GM18520 (cell line): ENCODE data around the gene CLDN5.

Experiments used
- ATAC-seq: cut with Tn5 transposase; IDR thresholded peaks from one replicate; pipeline ENCODE4 v1.9.1; 2021; ENCODE audit not compliant: unreplicated experiment

Gene CLDN5

DNA sequence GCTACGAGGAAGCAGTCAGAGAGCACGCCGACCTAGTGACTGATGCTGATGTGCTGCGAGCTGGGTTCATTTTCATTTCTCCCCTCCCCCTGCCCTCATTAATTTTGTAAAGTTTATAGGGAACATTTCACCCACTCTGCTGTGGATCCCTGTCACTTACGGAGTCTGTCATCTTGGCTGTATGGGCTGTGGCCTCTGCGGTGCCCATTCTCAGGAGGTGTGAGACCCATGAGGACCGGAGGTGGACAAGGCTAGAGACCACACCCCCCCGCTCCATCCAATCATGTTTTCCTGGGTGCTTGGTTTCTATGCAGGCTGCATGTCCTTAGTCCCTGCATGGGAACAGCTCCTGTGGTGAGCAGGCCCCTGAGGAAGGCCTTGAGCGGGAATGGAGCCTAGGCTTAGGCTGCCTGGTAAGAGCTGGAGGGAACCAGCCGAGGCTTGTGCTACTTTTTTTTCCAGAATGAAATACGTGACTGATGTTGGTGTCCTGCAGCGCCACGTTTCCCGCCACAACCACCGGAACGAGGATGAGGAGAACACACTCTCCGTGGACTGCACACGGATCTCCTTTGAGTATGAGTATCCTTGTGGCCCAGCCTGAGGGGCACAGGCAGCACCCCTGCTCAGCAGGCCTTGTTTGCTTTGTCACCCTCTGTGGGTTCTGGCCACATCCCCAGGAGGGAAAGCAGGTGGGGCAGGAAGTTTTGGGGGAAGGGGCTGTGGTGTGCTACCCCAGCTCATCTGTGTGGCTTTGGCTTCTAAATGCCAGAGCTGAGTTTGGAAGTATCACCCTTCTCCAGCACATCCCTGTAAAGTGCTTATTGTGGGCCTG is 19.1 kb downstream of the CLDN5 start:
- ATAC-seq = no peak

GRCh38 chr22:19503869-19504268 is 20.3 kb downstream of the CLDN5 start:
- no peak for ATAC-seq

GRCh38 chr22:19503367-19503766 is 20.8 kb downstream of the CLDN5 start:
- ATAC-seq = no peak

DNA sequence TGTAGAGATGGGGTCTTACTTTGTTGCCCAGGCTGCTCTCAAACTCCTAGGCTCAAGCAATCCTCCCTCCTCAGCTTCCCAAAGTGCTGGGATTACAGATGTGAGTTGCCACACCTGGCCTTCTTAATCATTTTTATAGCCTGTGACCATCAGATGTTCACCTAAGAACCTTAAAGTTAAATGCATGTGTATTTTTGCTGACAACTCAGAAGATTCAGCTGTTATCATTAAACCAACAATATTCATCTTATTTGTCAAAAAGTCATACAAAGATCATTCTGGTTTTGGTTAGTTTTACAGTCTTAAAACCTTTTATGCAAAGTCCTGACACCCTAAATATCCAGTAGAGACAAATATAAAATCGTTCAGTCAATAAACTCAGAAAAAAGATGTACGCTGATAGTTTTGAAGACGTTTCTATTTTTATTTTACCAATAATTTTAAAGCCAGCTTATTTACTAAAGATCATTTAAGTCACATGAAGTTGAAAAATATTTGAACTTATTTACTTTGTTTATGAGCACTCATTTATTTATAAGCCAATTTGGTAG is 22.2 kb downstream of the CLDN5 start:
- ATAC-seq = no peak

DNA sequence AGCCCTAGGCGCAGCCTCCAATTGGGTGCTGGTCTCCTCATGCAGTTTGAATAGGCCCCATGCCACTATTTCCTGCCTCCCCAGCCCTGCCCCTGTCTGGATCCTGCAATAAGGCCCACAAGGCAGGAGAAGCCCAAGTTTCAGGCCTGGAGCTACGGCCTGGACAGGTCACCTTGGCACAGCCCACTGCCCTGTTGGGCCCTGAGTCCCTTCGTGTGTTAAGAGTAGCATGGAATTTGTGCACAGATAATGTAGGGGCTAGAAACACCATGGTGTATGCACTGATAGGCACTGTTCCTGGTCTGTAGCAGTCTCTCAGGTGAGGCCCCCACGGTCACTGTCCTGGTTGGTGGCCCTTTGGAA is 24.3 kb downstream of the CLDN5 start:
- ATAC-seq = no peak

GRCh38 chr22:19499236-19499879 is 24.9 kb downstream of the CLDN5 start:
- ATAC-seq = no peak

DNA sequence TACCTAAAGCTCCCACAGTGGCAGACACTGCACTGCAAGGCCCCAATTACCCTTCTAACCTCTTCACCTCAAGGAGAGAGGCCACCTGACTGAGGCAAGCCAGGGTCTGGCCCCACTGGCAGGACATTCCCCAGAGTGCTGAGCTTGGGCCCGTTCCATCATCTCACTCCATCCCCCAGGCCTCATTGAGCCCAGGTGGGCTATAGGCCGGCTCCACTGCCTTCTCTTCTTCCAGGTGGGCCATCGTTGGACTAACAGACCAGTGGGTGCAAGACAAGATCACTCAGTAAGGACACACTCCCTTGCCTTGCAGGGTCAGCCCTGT is 25.4 kb downstream of the CLDN5 start:
- ATAC-seq = no peak

- no peak for ATAC-seq
Observed at GRCh38 chr22:19498154-19498865, 25.9 kb downstream of the CLDN5 start.

- ATAC-seq = no peak
Observed at GRCh38 chr22:19497245-19497644, 27.0 kb downstream of the CLDN5 start.

DNA sequence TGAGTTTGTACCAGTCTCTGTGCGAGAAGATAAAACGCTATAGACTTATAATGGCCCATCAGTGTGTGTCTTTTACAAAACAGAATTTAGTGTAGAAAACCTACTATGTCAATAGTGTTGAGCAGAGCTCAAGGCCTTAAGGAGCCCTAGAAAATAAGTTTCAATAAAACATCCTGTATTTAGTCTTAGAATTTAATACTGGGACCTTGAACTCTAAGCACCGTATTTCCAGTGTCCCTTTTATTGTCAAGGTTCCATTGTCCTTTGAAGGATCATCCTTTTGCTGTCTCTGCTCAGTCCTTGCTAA is 27.9 kb downstream of the CLDN5 start:
- ATAC-seq = no peak

GRCh38 chr22:19495562-19496323 is 28.5 kb downstream of the CLDN5 start:
- ATAC-seq = no peak

GRCh38 chr22:19494676-19495173 is 29.5 kb downstream of the CLDN5 start:
- no peak for ATAC-seq

- ATAC-seq = no peak
Observed at GRCh38 chr22:19494001-19494560, 30.1 kb downstream of the CLDN5 start.

GRCh38 chr22:19492504-19493174 is 31.6 kb downstream of the CLDN5 start:
- no peak for ATAC-seq

DNA sequence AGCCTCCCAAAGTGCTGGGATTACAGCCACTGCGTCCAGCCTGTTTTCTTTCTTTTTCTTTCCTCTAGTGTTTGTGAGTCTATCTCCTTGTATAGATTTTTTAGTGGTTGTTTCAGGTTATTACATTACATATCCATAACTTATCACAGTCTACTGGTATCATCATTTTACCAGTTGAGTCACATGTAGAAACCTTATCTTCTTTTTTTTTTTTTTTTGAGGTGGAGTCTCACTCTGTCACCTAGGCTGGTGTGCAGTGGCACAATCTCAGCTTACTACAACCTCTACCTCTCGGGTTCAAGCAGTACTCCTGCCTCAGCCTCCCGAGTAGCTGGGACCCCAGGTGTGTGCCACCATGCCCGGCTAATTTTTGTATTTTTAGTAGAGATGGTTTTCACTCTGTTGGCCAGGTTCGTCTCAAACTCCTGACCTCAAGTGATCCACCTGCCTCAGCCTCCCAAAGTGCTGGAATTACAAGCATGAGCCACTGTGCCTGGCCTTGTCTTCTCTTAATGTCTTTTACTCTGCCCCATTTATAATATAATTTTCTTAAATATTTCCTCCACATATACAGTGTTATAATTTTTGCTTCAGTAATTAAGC is 33.5 kb downstream of the CLDN5 start:
- no peak for ATAC-seq

DNA sequence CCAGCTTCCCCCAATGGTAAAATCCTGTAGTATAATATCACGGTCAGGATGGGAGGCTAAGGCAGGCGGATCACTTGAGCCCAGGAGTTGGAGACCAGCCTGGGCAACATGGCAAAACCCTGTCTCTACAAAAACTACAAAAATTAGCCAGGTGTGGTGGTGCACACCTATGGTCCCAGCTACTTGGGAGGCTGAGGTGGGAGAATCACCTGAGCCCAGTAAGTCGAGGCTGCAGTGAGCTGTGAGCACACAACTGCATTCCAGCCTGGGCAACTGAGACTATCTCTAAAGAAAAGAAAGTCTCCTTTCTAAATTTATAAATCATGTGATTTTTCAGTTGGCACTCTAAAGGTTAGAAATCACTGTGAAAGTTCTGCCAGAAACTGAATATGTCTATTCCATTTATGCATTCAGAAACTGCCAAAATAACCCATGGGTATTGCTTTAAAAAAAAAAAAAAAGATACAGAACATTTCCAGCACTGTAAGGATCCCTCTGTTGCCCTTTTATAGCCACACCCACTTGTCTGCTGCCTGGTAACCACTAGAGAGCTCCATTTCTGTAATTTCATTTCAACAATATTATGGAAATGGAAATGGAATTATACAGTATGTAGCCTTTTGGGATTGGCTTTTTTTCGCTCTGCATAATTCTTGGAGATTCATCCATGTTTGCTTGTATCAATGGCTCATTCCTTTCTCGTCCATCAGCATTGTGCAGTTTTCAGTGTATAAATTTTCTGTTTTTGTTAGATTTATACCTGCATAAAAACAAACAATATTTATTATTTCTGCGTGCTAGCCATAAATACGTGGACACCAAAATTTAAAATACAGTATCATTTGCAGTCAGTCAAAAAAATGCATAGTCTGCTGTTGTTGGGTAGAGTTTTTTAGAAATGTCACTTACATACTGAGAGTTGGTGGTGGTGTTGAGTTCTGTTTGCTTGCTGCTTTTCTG is 35.0 kb downstream of the CLDN5 start:
- no peak for ATAC-seq

GRCh38 chr22:19488285-19488684 is 35.9 kb downstream of the CLDN5 start:
- no peak for ATAC-seq

- ATAC-seq = no peak
Observed at GRCh38 chr22:19483481-19484244, 40.5 kb downstream of the CLDN5 start.
